Retinal pigment epithelial cell (primary cell): Measurements from ENCODE around the gene SPAG17.

ENCODE experiments used
- DNase-seq: peaks from one replicate; pipeline ENCODE4 v3.0.0-alpha.2; 2010; ENCODE audit warnings: low read depth
- H3K4me3 ChIP-seq: 2 replicates; pipeline ENCODE4 v1.5.1; 2011; ENCODE audit warnings: mild to moderate bottlenecking, low read length, control low read depth, moderate library complexity
- CTCF ChIP-seq: conservative IDR thresholded peaks from 2 replicates; pipeline ENCODE4 v1.5.1; 2011; ENCODE audit warnings: low read depth, low read length, control low read depth, inconsistent platforms

Gene SPAG17

GRCh38 chr1:118185084-118185832 lies at the start of gene SPAG17:
Gene SPAG17, minus strand, starts transcription at chr1:118185228. Its CDS starts 71 bp downstream, at chr1:118185157.
- TF ChIP-seq CTCF: peak; percentile 60
- DNase-seq: peak; percentile 9
- peak within 1 kb of the TSS; percentile 58 for H3K4me3 ChIP-seq

- no peak overlapping the region for H3K4me3 ChIP-seq
- no peak for TF ChIP-seq CTCF
- DNase-seq: no peak
Measured at GRCh38 chr1:118225471-118225870, 40.4 kb upstream of the SPAG17 start.

GRCh38 chr1:118223426-118223825 lies 38.4 kb upstream of the SPAG17 start:
- DNase-seq: no peak
- TF ChIP-seq CTCF: peak; percentile 50
- no peak overlapping the region for H3K4me3 ChIP-seq

- TF ChIP-seq CTCF: no peak
- H3K4me3 ChIP-seq: no peak overlapping the region
- DNase-seq: no peak
Measured at GRCh38 chr1:118219438-118219837, 34.4 kb upstream of the SPAG17 start.

- TF ChIP-seq CTCF: no peak
- H3K4me3 ChIP-seq: no peak overlapping the region
- no peak for DNase-seq
Measured at GRCh38 chr1:118217141-118217838, 32.3 kb upstream of the SPAG17 start.

GRCh38 chr1:118214866-118215265 lies 29.8 kb upstream of the SPAG17 start:
- no peak for DNase-seq
- no peak for TF ChIP-seq CTCF
- no peak overlapping the region for H3K4me3 ChIP-seq

- H3K4me3 ChIP-seq: no peak overlapping the region
- no peak for DNase-seq
- TF ChIP-seq CTCF: no peak
Measured at GRCh38 chr1:118210723-118211110, 25.7 kb upstream of the SPAG17 start.
